Measurements from ENCODE around the gene KCNQ1OT1.

Gene KCNQ1OT1

GRCh38 chr11:2574553-2575535 is 125.0 kb downstream of the KCNQ1OT1 start:
- DNase-seq (ENCODE audit: low read depth) = no peak
- no peak overlapping the region for H3K4me3 ChIP-seq (ENCODE audit: low read depth, low read length)
- in situ Hi-C loops (cut with HindIII; ENCODE audit: low sequenced_read_pairs) = loop anchor here (5.0 kb wide), 1 partner anchor 92 kb away; no protein-coding TSS in a partner anchor
- TF ChIP-seq CTCF (IDR thresholded peaks at IDR 0.05; ENCODE audit: low read depth, low read length, missing control alignments) = no peak

- TF ChIP-seq CTCF (IDR thresholded peaks at IDR 0.05; ENCODE audit: low read depth, low read length, missing control alignments) = no peak
- in situ Hi-C loops (cut with HindIII; ENCODE audit: low sequenced_read_pairs) = loop anchor here (5.0 kb wide), 1 partner anchor 93 kb away; no protein-coding TSS in a partner anchor
- no peak overlapping the region for H3K4me3 ChIP-seq (ENCODE audit: low read depth, low read length)
- DNase-seq (ENCODE audit: low read depth) = no peak
Measured at GRCh38 chr11:2574043-2574552, 125.7 kb downstream of the KCNQ1OT1 start.

- no peak for DNase-seq (ENCODE audit: low read depth)
- H3K4me3 ChIP-seq (ENCODE audit: low read depth, low read length) = no peak overlapping the region
- no peak for TF ChIP-seq CTCF (IDR thresholded peaks at IDR 0.05; ENCODE audit: low read depth, low read length, missing control alignments)
- in situ Hi-C loops (cut with HindIII; ENCODE audit: low sequenced_read_pairs) = loop anchor here (5.0 kb wide), 1 partner anchor 94 kb away; no protein-coding TSS in a partner anchor
Measured at GRCh38 chr11:2573240-2574042, 126.4 kb downstream of the KCNQ1OT1 start.

GRCh38 chr11:2572491-2573239 is 127.1 kb downstream of the KCNQ1OT1 start:
- no peak for TF ChIP-seq CTCF (IDR thresholded peaks at IDR 0.05; ENCODE audit: low read depth, low read length, missing control alignments)
- in situ Hi-C loops (cut with HindIII; ENCODE audit: low sequenced_read_pairs) = loop anchor here (5.0 kb wide), 1 partner anchor 95 kb away; no protein-coding TSS in a partner anchor
- no peak overlapping the region for H3K4me3 ChIP-seq (ENCODE audit: low read depth, low read length)
- no peak for DNase-seq (ENCODE audit: low read depth)

GRCh38 chr11:2571598-2572281 is 128.1 kb downstream of the KCNQ1OT1 start:
- no peak for TF ChIP-seq CTCF (IDR thresholded peaks at IDR 0.05; ENCODE audit: low read depth, low read length, missing control alignments)

More at GRCh38 chr11:2571598-2572281, 128.1 kb downstream of the KCNQ1OT1 start:
- in situ Hi-C loops (cut with HindIII; ENCODE audit: low sequenced_read_pairs) = loop anchor here (5.0 kb wide), 1 partner anchor 96 kb away; no protein-coding TSS in a partner anchor
- H3K4me3 ChIP-seq (ENCODE audit: low read depth, low read length) = no peak overlapping the region
- no peak for DNase-seq (ENCODE audit: low read depth)
